ENCODE data around the gene PRKCSH.

PRKCSH gene

DNA sequence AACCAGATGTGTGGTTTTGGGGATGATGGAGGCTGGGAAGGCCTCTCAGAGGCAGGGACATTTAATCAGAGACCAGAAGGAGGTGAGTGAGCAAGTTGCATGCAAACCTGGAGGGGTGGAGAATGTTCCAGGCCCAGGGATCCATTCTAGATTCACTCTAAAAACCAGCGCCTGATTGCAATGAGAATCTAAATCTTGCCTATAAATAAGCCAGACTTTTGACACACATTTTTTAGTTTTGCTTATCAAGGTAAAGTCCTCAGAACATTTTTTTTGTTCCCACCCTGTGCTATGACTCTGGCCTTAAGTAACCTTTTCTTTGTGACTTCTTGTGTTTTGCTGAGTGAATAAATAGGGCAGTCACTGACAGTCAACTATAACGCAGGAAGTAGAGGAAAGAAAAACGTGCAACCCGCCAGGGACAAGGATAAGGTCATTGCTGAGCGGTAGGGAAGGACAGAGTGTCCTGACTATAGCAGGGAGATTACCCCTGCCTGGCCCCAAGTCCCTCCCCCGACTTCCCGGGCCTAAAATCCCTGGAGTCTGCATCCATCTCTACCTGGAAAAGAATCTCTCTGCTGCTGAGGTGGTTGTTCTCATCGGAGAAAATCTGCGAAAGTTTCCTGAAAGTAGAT is 30.7 kb upstream of the PRKCSH start:
- no peak overlapping the region for H3K4me3 ChIP-seq (ENCODE audit: low read depth, low read length)
- CTCF ChIA-PET = no interaction called here
- TF ChIP-seq PRDM10 (tag by site-specific recombination; IDR thresholded peaks at IDR 0.05) = peak; percentile 94
- TF ChIP-seq SCRT1 (tag by site-specific recombination; IDR thresholded peaks at IDR 0.05; ENCODE audit: borderline replicate concordance) = no peak
- no peak for TF ChIP-seq ZNF707 (tag by site-specific recombination; IDR thresholded peaks at IDR 0.05)
- no peak for TF ChIP-seq KLF16 (tag by site-specific recombination; IDR thresholded peaks at IDR 0.05)
- TF ChIP-seq, protein P1, sequence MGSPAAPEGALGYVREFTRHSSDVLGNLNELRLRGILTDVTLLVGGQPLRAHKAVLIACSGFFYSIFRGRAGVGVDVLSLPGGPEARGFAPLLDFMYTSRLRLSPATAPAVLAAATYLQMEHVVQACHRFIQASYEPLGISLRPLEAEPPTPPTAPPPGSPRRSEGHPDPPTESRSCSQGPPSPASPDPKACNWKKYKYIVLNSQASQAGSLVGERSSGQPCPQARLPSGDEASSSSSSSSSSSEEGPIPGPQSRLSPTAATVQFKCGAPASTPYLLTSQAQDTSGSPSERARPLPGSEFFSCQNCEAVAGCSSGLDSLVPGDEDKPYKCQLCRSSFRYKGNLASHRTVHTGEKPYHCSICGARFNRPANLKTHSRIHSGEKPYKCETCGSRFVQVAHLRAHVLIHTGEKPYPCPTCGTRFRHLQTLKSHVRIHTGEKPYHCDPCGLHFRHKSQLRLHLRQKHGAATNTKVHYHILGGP (tag by site-specific recombination; IDR thresholded peaks at IDR 0.05) = no peak
- no peak for TF ChIP-seq ZNF549 (tag by site-specific recombination; IDR thresholded peaks at IDR 0.05)
- no peak for TF ChIP-seq ZNF354C (tag by site-specific recombination; IDR thresholded peaks at IDR 0.05; ENCODE audit: borderline replicate concordance, low read depth)
- no peak for TF ChIP-seq ZNF114 (tag by site-specific recombination; IDR thresholded peaks at IDR 0.05)
- H3K36me3 ChIP-seq (ENCODE audit: control insufficient read depth in 2 of 2, insufficient read depth in 1 of 2, low read length in 2 of 2) = no peaks in the 10 kb centered on the region
- no peak overlapping the region for H3K27ac ChIP-seq (ENCODE audit: extremely low read depth, low read depth, low read length)
- POLR2A ChIA-PET = no interaction called here
- H3K4me1 ChIP-seq (ENCODE audit: control insufficient read depth, insufficient read depth, low read length) = no peaks in the 10 kb centered on the region
- no peaks in the 10 kb centered on the region for H3K9me3 ChIP-seq (ENCODE audit: control insufficient read depth, insufficient read depth, low read depth, low read length)

GRCh38 chr19:11405846-11406643 is 29.4 kb upstream of the PRKCSH start:
- Histone ChIP-seq H3K9me3 (ENCODE audit: control insufficient read depth, insufficient read depth, low read depth, low read length) (no peaks in the 10 kb centered on the region), H3K4me3 (ENCODE audit: low read depth, low read length) (no peak overlapping the region), H3K27ac (ENCODE audit: extremely low read depth, low read depth, low read length) (no peak overlapping the region), H3K36me3 (ENCODE audit: control insufficient read depth in 2 of 2, insufficient read depth in 1 of 2, low read length in 2 of 2) (no peaks in the 10 kb centered on the region), H3K4me1 (ENCODE audit: control insufficient read depth, insufficient read depth, low read length) (no peaks in the 10 kb centered on the region)
- CTCF ChIA-PET = interaction anchor here (0.8 to 1.7 kb wide), 5 partner anchors 12 to 46 kb away, joined by 3 to 6 read pairs (median 3); partner anchors contain the start of gene EPOR
- POLR2A ChIA-PET = interaction anchor here (0.7 kb wide), 1 partner anchor 23 kb away, joined by 3 read pairs; no protein-coding TSS in a partner anchor
- no peak for TF ChIP-seq ZBTB44 (tag by site-specific recombination; IDR thresholded peaks at IDR 0.05)
- TF ChIP-seq KLF7 (tag by site-specific recombination; IDR thresholded peaks at IDR 0.05; ENCODE audit: borderline replicate concordance) = no peak
- TF ChIP-seq ZNF670 (tag by site-specific recombination; IDR thresholded peaks at IDR 0.05; ENCODE audit: low read depth) = no peak
- TF ChIP-seq ZNF391 (tag by site-specific recombination; IDR thresholded peaks at IDR 0.05; ENCODE audit: borderline replicate concordance, low read depth) = no peak
- no peak for TF ChIP-seq INSM2 (tag by site-specific recombination; IDR thresholded peaks at IDR 0.05)
- no peak for TF ChIP-seq AEBP2 (tag by site-specific recombination; IDR thresholded peaks at IDR 0.05; ENCODE audit: borderline replicate concordance)
- TF ChIP-seq ZNF624 (tag by site-specific recombination; IDR thresholded peaks at IDR 0.05) = no peak
- no peak for TF ChIP-seq ZNF621 (tag by site-specific recombination; IDR thresholded peaks at IDR 0.05)
- no peak for TF ChIP-seq ZNF623 (tag by site-specific recombination; IDR thresholded peaks at IDR 0.05)
- TF ChIP-seq ZNF157 (tag by site-specific recombination; IDR thresholded peaks at IDR 0.05) = no peak
- TF ChIP-seq ZXDB (tag by site-specific recombination; IDR thresholded peaks at IDR 0.05) = no peak
- no peak for TF ChIP-seq ZNF449 (tag by site-specific recombination; IDR thresholded peaks at IDR 0.05)
- no peak for TF ChIP-seq ZNF521 (tag by site-specific recombination; IDR thresholded peaks at IDR 0.05)
